ENCODE data around the gene GBP6.
"Not testable (repeated sequence)": the region's sequence is repeated elsewhere in the genome, so short reads cannot be mapped to it uniquely, and the experiment has no call there.

GBP6 gene, protein sequence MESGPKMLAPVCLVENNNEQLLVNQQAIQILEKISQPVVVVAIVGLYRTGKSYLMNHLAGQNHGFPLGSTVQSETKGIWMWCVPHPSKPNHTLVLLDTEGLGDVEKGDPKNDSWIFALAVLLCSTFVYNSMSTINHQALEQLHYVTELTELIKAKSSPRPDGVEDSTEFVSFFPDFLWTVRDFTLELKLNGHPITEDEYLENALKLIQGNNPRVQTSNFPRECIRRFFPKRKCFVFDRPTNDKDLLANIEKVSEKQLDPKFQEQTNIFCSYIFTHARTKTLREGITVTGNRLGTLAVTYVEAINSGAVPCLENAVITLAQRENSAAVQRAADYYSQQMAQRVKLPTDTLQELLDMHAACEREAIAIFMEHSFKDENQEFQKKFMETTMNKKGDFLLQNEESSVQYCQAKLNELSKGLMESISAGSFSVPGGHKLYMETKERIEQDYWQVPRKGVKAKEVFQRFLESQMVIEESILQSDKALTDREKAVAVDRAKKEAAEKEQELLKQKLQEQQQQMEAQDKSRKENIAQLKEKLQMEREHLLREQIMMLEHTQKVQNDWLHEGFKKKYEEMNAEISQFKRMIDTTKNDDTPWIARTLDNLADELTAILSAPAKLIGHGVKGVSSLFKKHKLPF

DNA sequence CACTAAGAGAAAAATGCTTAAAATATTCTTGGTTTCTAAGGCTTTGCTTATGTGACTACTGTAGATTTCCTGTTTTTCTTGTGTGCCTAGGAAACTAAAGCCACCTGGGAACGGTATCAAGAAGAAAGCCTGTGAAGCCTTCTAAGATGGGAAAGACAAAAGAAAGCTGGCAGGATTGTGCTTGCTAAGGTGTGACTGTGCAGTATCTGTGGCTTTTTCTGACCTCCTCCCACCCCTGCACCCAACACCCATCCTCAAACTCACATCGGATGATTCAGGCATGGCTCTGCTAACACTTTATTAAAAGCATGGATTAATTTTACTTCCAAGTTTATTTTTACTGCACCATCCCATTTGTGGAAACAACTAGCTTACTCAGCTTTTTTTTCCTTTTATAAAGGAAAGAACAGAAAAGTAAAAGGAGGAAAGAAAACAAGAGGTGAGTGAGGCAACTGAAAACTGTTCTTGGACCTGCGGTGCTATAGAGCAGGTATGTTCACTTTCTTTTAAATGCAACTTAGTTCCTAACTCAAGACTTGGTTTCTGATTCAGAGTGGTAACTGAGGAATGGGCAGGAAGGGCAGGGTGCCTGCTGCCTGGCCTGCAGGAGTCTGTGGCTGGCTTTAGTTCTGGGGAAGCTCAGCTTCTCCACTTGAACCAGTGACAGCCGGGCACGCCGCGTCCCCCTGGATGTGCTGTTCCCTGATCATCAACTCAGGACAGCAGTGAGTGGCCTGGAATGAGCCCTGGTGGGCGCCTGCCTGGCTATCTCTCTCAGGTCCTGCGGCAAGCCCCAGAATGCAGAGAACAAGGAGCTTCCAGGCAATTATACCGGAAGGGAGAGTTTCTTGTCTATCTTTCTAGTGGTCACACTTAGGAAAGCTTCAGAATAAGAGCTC lies at the start of gene GBP6:
TSS of gene GBP6 (plus strand) at position 422 of the 899 bp plus-strand sequence. CDS start 4,493 bp downstream, outside the sequence.
- no peak for DNase-seq (ENCODE audit: low read depth)

DNA sequence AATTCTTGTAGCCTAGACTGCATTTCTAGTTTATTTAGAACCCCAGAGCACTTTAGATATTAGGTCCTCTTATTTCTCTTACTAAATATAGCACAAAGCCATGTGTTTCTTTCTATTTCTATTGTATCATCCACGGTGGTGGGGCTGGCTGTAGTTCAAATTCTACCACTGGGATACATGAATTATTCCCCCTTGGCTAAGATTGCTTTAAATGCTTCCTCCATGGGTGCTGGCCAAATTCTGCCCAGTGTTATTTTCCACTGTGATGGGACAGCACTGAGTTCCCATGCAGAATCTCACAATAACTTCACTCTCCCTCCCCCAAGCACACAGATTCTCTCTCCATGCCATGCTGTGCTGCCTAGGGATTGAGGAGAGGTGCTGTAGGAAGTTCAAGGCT lies 41.5 kb upstream of the GBP6 start:
- DNase-seq (ENCODE audit: low read depth): no peak

DNA sequence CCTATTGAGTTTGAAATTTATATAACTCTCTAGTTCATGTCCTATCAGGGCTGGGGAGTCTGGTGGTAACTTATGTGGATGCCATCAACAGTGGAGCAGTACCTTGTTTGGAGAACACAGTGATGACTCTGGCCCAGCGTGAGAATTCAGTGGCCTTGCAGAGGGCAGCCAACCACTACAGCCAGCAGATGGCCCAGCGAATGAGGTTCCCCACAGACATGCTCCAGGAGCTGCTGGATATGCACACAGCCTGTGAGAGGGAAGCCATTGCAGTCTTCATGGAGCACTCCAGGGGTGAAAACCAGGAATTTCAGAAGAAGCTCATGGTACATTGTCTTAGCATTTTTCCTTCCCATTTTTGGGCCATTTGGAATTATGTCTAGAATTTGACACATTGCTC lies 32.0 kb upstream of the GBP6 start:
- no peak for DNase-seq (ENCODE audit: low read depth)

- no peak for DNase-seq (ENCODE audit: low read depth)
Measured at GRCh38 chr1:89332461-89332860, 31.4 kb upstream of the GBP6 start.

GRCh38 chr1:89335486-89335885 lies 28.4 kb upstream of the GBP6 start:
- no peak for DNase-seq (ENCODE audit: low read depth)

GRCh38 chr1:89337903-89338302 lies 26.0 kb upstream of the GBP6 start:
- DNase-seq (ENCODE audit: low read depth): no peak

DNA sequence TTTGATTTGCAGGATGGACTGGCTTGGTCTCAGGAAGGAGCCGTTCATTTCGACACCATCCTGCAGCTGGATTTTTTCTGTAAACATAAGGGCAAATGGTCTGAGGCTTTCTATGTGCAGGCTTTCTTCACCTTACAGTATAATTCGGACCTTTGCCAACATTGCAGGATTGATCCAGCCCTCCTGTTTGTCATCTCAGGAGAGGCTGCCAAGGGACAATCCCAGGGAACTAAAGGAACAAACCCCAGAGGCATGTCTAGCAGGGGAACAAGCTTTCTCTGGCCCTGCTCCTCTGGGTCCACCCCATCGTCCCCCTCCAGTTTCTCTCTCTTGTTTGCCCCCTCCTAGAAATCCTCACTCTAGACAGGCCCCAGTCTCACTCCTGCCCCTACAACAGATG lies 24.8 kb upstream of the GBP6 start:
- no peak for DNase-seq (ENCODE audit: low read depth)

DNA sequence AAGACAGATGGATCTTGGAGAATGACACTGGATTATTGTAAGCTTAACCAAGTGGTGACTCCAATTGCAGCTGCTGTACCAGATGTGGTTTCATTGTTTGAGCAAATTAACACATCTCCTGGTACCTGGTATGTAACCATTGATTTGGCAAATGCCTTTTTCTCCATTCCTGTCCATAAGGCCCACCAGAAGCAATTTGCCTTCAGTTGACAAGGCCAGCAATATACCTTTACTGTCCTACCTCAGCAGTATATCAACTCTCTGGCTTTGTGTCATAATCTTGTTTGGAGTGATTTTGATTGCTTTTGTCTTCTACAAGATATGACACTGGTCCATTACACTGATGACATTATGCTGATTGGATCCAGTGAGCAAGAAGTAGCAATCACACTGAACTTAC lies 18.4 kb upstream of the GBP6 start:
- DNase-seq (ENCODE audit: low read depth): not testable (repeated sequence)

DNA sequence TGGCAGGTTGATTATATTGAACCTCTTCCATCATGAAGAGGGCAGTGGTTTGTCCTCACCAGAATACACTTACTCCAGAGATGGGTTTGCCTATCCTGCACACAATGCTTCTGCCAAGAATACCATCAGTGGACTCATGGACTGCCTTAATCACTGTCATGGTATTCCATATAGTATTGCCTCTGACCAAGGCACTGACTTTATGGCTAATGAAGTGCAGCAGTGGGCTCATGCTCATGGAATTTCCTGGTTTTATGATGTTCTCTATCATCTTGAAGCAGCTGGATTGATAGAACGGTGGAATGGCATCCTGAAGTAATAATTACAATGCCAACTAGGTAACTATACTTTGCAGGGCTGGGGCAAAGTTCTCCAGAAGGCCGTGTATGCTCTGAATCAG lies 16.6 kb upstream of the GBP6 start:
- no peak for DNase-seq (ENCODE audit: low read depth)

- no peak for DNase-seq (ENCODE audit: low read depth)
Measured at GRCh38 chr1:89350298-89350697, 13.6 kb upstream of the GBP6 start.

- no peak for DNase-seq (ENCODE audit: low read depth)
Measured at GRCh38 chr1:89351597-89352311, 12.1 kb upstream of the GBP6 start.

DNA sequence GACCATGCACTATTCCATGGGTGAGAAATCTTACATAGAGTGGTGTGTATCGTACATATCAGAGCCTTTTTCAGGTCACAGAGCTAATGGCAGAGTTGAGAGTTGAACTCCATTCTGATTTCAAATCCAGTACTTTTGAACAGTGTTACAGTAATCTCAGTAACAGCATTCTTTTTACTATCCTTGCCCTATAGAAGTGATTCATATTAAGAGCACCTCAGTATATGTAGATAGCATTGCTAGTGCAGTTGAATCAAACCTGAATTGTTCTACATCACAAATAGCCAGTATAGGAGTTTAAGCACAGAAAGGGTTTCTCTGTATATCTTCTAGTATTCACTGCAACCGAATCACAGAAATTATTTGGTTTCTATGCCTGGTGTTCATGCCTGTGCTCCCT lies 11.4 kb upstream of the GBP6 start:
- no peak for DNase-seq (ENCODE audit: low read depth)

DNA sequence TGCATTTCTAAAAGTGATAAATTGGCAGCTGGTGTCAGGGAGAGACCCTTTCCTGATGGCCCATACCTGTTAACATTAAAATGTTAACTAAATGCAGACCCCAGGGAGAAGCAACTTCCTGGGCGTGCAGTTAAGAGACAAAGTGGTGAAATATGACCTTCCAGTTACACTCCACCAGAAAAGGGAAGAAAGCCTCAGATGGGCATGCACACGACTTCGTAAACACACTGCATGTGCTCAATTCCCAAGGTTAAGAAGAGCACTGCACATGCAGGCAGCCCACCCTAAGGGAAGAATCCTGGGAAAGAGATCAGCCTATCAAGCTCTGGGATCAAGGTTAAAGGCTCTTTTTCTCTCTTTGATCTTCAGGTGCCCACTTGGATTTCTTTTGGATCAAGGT lies 9.7 kb upstream of the GBP6 start:
- no peak for DNase-seq (ENCODE audit: low read depth)

GRCh38 chr1:89355056-89355455 lies 8.8 kb upstream of the GBP6 start:
- DNase-seq (ENCODE audit: low read depth): no peak

DNA sequence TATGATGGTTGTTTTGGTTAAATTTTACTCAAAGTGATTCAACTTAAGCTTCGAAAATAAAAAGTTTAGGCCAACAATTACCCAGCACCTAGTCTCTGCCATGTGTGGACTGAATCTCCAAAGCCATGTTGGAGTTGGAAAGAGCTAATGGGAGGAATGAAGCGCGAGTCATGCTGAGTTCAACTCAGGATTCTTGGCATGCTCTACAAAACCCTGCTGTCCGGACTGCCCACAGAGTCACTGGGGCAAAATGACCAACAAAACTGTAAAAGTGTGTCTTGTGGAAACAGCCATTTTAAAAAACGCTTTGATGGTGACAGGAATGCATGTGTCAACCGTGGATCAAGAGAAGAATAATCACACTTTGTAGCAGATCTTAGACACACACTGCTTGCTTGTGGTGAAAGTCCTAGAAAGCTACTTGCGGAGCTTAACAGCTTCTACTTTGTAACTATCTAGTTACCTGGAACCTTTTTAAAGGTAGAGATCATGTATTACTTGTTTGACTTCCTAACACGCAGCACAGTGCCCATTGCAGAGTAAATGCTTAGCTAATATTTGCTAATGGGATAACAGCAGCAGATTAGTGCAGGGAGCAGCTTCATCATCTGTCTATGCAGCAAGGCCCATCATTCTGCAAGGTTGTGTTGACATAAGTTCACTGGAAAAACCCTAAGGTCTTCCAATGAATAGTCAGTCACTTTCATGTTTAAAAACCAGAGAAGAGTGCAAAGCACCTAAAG lies 7.0 kb upstream of the GBP6 start:
- peak; percentile 19 for DNase-seq (ENCODE audit: low read depth)

DNA sequence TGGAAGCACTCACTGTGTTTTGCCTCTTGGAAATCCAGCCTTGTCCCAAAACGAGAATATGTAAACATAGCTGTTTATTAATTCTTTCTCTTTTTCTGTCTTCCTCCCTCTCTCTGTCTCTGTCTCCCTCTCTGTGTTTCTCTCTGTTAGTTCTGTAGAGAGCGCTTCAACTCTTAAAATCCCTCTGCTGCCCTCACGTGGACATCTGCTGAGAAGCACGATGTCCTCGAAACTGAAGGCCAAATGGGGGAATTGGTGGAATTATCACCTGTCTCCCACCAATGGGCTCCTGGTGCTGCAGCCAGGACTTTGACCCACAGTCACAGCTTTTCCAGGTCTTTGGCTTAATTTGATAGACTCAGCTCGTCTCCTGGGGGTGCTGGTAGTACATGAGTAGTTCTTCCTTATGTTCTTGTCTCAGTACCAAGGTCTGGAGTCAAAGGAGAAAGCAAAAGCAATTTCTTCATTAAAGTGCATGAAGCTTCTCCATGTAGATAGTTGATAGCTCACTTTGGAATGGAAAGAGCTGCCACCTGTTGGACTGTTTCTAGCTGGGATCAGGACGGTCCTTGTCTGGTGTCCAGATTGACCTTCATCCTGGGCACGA lies 5.5 kb upstream of the GBP6 start:
- peak; percentile 77 for DNase-seq (ENCODE audit: low read depth)

DNA sequence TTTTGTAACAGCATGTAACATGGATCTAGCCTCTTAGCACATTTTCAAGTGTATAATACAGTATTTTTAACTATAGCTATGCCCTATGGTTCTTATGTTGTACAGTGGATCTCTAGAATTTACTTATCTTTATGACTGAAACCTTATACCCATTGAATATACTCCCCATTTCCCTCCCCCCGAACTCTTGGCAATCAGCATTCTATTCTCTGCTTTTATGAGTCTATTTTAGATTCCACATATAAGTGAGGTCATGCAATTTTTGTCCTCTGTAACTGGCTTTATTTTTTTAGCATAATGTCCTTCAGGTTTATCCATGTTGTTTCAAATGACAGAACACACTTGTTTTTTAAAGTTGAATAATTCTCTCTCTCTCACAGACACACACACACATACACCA lies 3.1 kb upstream of the GBP6 start:
- no peak for DNase-seq (ENCODE audit: low read depth)

- no peak for DNase-seq (ENCODE audit: low read depth)
Measured at GRCh38 chr1:89361681-89362080, 2.2 kb upstream of the GBP6 start.

DNA sequence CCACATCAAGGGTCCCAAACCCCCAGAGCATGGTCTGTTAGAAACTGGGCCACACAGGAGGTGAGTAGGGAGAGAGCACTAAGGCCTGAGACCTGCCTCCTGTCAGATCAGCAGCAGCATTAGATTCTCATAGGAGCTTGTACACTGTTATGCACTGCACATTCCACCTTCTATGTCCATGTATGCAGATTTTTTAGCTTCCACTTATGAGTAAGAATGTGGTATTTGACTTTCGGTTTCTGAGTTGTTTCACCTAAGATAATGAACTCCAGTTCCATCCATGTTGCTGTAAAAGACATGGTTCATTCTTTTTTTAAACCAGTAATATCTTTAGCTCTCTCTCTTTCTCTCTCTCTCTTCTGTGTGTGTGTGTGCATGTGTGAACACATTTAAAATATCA lies 663 bp upstream of the GBP6 start:
- DNase-seq (ENCODE audit: low read depth): peak; percentile 4

GRCh38 chr1:89364954-89365550 lies 1.2 kb downstream of the GBP6 start:
- no peak for DNase-seq (ENCODE audit: low read depth)

DNA sequence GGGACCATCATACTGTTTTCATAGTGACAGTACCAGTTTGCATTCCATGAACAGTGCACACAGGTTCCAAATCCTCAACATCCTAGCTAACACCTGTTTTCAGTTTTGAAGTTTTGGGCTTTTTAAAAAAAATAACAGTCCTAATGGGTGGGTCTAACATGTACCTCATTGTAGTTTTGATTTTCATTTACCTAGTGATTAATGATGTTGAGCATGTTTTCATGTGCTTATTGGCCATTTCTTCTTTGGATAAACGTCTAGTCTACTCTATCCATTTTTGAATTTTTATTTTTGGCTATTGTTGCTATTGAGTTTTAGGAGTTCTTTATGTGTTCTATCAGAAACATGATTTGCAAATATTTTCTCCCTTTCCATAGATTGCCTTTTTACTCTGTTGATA lies 3.4 kb downstream of the GBP6 start:
- DNase-seq (ENCODE audit: low read depth): no peak
